ENCODE results near the gene PPL.

The PPL gene

DNA sequence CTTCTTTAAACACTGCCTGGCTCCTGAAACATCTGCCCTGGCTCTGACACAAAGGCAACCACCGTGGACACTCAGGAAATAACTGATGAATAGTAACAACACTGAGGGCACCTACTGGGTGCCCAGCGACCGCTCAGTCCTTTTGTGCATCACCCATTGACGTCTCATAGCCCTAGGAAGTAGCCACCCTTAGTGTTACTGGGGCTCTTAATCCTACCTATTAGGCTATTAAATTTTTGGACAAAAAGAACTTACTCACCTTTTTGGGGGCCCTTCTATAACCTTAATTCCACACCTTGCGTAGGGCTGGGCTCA is 11.7 kb downstream of the PPL start:
- H3K4me3 ChIP-seq (ENCODE audit: control insufficient read depth, low read depth, low read length) = no peak overlapping the region
- TF ChIP-seq, protein P1, sequence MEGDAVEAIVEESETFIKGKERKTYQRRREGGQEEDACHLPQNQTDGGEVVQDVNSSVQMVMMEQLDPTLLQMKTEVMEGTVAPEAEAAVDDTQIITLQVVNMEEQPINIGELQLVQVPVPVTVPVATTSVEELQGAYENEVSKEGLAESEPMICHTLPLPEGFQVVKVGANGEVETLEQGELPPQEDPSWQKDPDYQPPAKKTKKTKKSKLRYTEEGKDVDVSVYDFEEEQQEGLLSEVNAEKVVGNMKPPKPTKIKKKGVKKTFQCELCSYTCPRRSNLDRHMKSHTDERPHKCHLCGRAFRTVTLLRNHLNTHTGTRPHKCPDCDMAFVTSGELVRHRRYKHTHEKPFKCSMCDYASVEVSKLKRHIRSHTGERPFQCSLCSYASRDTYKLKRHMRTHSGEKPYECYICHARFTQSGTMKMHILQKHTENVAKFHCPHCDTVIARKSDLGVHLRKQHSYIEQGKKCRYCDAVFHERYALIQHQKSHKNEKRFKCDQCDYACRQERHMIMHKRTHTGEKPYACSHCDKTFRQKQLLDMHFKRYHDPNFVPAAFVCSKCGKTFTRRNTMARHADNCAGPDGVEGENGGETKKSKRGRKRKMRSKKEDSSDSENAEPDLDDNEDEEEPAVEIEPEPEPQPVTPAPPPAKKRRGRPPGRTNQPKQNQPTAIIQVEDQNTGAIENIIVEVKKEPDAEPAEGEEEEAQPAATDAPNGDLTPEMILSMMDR (conservative IDR thresholded peaks at IDR 0.05; ENCODE audit: control insufficient read depth, insufficient read depth, low read depth, low read length) = no peak
- DNase-seq (ENCODE audit: low read depth) = no peak

DNA sequence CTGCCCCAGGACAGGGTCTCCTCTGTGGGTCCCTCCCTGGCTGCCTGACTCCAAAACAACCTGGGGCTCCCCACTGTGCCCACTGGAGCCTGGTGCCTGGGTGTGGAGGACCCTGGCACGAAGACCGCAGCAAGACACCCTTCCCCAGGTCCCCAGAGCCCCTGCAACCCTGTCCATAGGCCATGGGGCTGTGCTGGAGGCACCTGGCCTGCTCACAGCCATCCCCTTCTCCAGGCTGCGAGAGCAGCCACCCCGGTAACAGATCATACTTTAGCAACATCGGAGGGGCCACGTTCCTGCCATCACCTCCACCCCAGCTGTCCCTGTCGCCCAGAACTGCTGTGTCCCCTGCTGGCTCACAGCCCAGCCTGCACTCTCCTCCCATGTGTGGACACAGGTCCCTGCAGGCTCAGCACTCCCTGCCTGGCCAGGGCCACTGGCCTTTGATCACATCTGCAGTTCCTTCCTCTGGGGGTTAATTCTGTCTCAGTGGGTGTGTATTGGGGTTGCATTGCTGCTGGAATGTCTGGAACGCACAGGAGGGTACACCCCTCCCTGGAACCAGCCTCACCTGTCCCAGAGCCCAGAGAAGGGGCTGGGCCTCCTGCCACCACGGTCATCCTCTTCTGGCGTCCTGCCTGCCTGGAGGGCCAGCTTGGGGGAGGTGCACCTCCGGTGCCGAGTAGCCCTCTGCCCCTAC is 12.2 kb downstream of the PPL start:
- TF ChIP-seq, protein P1 (conservative IDR thresholded peaks at IDR 0.05; ENCODE audit: control insufficient read depth, insufficient read depth, low read depth, low read length) = no peak
- H3K4me3 ChIP-seq (ENCODE audit: control insufficient read depth, low read depth, low read length) = no peak overlapping the region
- DNase-seq (ENCODE audit: low read depth) = no peak

DNA sequence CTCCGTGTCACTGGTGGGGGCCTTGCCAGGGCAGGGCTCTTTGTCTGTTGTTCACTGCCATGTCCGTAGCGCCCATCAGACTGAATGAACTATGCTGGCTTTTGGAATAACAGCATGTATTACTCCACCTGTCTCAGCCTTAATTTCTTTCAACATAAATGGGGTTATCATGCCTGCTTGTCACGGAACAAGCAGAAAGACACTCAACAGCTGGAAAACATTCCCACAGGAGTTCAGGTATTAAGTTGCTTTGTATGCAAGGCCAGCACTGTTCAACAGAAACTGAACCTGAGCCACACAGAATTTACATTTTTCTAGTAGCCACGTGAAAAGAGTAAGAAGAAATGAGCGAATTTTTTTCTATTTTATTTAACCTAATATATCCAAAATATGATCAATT is 13.1 kb downstream of the PPL start:
- no peak for DNase-seq (ENCODE audit: low read depth)
- H3K4me3 ChIP-seq (ENCODE audit: control insufficient read depth, low read depth, low read length) = no peak overlapping the region
- TF ChIP-seq, protein P1 (conservative IDR thresholded peaks at IDR 0.05; ENCODE audit: control insufficient read depth, insufficient read depth, low read depth, low read length) = no peak

DNA sequence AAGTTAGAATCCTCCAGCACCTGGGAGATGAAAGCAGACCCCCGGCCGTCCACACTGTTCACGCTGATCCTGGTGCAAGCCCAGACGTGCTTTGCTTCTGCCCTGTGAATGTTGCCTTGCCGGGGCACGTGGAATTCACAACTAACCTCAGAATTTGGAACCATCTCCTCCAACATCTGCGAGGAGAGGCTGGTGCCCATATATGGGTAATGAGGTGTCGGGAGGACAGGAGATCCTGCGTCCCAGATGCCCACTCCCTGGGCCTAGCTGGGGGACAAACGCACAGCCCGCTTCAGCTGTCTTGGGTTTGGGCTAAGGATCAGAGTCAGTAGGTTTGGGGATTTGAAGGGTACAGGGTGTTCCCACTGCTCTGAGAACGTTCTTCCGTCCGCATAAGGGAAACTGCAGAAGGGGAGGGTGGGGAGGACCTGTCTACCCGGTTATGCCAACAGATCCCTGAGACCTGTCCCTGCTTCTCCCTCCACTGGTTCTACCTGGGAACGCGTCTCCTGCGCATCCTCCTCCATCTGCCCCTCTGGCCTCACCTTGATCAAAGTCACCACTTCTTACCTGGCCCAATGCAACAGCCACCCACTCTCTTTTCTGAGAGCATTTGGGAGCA is 14.1 kb downstream of the PPL start:
- no peak overlapping the region for H3K4me3 ChIP-seq (ENCODE audit: control insufficient read depth, low read depth, low read length)
- TF ChIP-seq, protein P1 (conservative IDR thresholded peaks at IDR 0.05; ENCODE audit: control insufficient read depth, insufficient read depth, low read depth, low read length) = no peak
- DNase-seq (ENCODE audit: low read depth) = no peak

DNA sequence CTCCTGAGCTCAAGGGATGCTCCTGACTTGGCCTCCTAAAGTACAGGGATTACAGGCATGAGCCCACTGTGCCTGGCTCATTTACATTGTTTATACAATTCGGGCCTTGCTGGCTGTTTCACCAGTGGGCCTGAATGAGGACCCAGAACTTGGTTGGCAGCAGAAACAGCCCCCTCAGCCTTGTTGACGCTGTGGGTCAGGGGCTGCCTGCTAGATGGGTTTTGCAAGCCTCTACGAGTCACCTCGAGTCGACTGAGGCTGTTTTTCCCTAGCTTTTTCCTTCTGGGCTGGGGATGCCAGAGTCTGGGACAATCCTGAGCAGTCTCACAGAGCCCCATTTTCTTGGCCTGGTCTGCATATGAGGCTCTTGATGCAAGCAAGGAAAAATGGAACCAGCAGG is 16.1 kb downstream of the PPL start:
- TF ChIP-seq, protein P1 (conservative IDR thresholded peaks at IDR 0.05; ENCODE audit: control insufficient read depth, insufficient read depth, low read depth, low read length) = no peak
- no peak for DNase-seq (ENCODE audit: low read depth)
- H3K4me3 ChIP-seq (ENCODE audit: control insufficient read depth, low read depth, low read length) = no peak overlapping the region

DNA sequence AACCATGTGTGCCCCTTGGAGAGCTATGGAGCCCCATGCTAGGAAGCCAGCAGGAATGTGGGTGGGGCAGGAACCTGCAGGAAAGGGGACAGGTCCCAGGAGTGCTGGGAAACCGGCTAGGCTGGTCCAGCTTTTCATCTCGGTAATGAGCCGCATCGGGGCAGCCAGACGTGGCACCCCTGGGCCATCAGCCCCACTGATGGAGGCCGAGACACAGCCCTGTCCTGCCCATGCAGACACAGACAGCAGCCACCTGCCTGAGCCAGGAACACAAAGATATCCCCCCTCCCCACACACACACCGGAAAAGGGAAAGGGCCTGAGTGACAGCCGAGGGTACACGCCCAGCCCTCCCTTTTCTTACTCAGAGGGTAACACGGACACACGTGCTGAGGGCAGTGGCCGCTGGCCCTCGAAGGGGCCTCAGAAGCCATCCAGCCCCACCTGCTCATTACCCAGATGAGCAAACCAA is 18.1 kb downstream of the PPL start:
- TF ChIP-seq, protein P1 (conservative IDR thresholded peaks at IDR 0.05; ENCODE audit: control insufficient read depth, insufficient read depth, low read depth, low read length) = no peak
- no peak overlapping the region for H3K4me3 ChIP-seq (ENCODE audit: control insufficient read depth, low read depth, low read length)
- DNase-seq (ENCODE audit: low read depth) = no peak

All from fibroblast of mammary gland (primary cell).